Activated naive CD8-positive, alpha-beta T cell treated with anti-CD3 and anti-CD28 coated beads, Interleukin-2, amount 50 U/mL, for 24 hours (primary cell): ENCODE results near the gene PRG3.

Experiments
- ATAC-seq: fragments of 150-1000 bp; cut with Tn5 transposase; one replicate; pipeline ENCODE4 v1.10.0; 2021
- DNase-seq: peaks from one replicate; pipeline ENCODE4 v3.0.0; 2021
- H3K27ac Mint-ChIP-seq: one replicate; pipeline ENCODE4 v1.8.0; 2021; ENCODE audit warnings: mild to moderate bottlenecking, mixed read lengths
- H3K27me3 Mint-ChIP-seq: one replicate; pipeline ENCODE4 v1.8.0; 2021; ENCODE audit warnings: mixed read lengths
- H3K36me3 Mint-ChIP-seq: one replicate; pipeline ENCODE4 v1.8.0; 2021; ENCODE audit warnings: low read depth, mixed read lengths
- H3K4me1 Mint-ChIP-seq: one replicate; pipeline ENCODE4 v1.8.0; 2021; ENCODE audit warnings: mixed read lengths
- H3K4me3 Mint-ChIP-seq: one replicate; pipeline ENCODE4 v1.8.0; 2021; ENCODE audit warnings: mild to moderate bottlenecking, moderate library complexity, mixed read lengths
- H3K9me3 Mint-ChIP-seq: one replicate; pipeline ENCODE4 v1.8.0; 2021; ENCODE audit warnings: mixed read lengths

PRG3 gene

GRCh38 chr11:57402188-57403002 is 21.4 kb upstream of the PRG3 start:
- Mint-ChIP-seq H3K36me3 (peaks cover 39% of the 10 kb centered on the region), H3K9me3 (no peaks in the 10 kb centered on the region), H3K27me3 (no peaks in the 10 kb centered on the region), H3K27ac (no peak overlapping the region), H3K4me3 (no peak overlapping the region), H3K4me1 (peaks cover 41% of the 10 kb centered on the region)
- ATAC-seq (no peak), DNase-seq (no peak)

- no peak overlapping the region for H3K4me3 Mint-ChIP-seq
- no peak overlapping the region for H3K27ac Mint-ChIP-seq
- peaks cover 17% of the 10 kb centered on the region for H3K4me1 Mint-ChIP-seq
- H3K27me3 Mint-ChIP-seq: no peaks in the 10 kb centered on the region
- peaks cover 17% of the 10 kb centered on the region for H3K36me3 Mint-ChIP-seq
- no peaks in the 10 kb centered on the region for H3K9me3 Mint-ChIP-seq
- no peak for DNase-seq
- ATAC-seq: no peak
Observed at GRCh38 chr11:57399972-57400578, 19.1 kb upstream of the PRG3 start.

GRCh38 chr11:57399221-57399620 is 18.3 kb upstream of the PRG3 start:
- Mint-ChIP-seq H3K27ac (no peak overlapping the region), H3K27me3 (no peaks in the 10 kb centered on the region), H3K36me3 (peaks cover 10% of the 10 kb centered on the region), H3K4me3 (no peak overlapping the region), H3K9me3 (no peaks in the 10 kb centered on the region), H3K4me1 (peaks cover 10% of the 10 kb centered on the region)
- no peak for ATAC-seq
- no peak for DNase-seq

- no peak for DNase-seq
- Mint-ChIP-seq H3K27ac (no peak overlapping the region), H3K36me3 (no peaks in the 10 kb centered on the region), H3K4me3 (no peak overlapping the region), H3K27me3 (no peaks in the 10 kb centered on the region), H3K4me1 (no peaks in the 10 kb centered on the region), H3K9me3 (no peaks in the 10 kb centered on the region)
- no peak for ATAC-seq
Observed at GRCh38 chr11:57397394-57397990, 16.5 kb upstream of the PRG3 start.

- H3K27ac Mint-ChIP-seq: no peak overlapping the region
- H3K4me1 Mint-ChIP-seq: no peaks in the 10 kb centered on the region
- DNase-seq (no peak), ATAC-seq (no peak)
- H3K36me3 Mint-ChIP-seq: no peaks in the 10 kb centered on the region
- H3K27me3 Mint-ChIP-seq: no peaks in the 10 kb centered on the region
- no peak overlapping the region for H3K4me3 Mint-ChIP-seq
- H3K9me3 Mint-ChIP-seq: no peaks in the 10 kb centered on the region
Observed at GRCh38 chr11:57396744-57397143, 15.8 kb upstream of the PRG3 start.

- no peaks in the 10 kb centered on the region for H3K27me3 Mint-ChIP-seq
- no peak overlapping the region for H3K27ac Mint-ChIP-seq
- H3K9me3 Mint-ChIP-seq: no peaks in the 10 kb centered on the region
- H3K36me3 Mint-ChIP-seq: no peaks in the 10 kb centered on the region
- H3K4me3 Mint-ChIP-seq: no peak overlapping the region
- H3K4me1 Mint-ChIP-seq: no peaks in the 10 kb centered on the region
- DNase-seq: no peak
- no peak for ATAC-seq
Observed at GRCh38 chr11:57395905-57396623, 15.1 kb upstream of the PRG3 start.

- Mint-ChIP-seq H3K27ac (no peak overlapping the region), H3K27me3 (no peaks in the 10 kb centered on the region)
Observed at GRCh38 chr11:57394203-57394965, 13.4 kb upstream of the PRG3 start.

GRCh38 chr11:57392763-57393105 is 11.8 kb upstream of the PRG3 start:
- no peak for ATAC-seq
- Mint-ChIP-seq H3K4me1 (no peaks in the 10 kb centered on the region), H3K36me3 (no peaks in the 10 kb centered on the region), H3K27me3 (no peaks in the 10 kb centered on the region), H3K4me3 (no peak overlapping the region), H3K9me3 (no peaks in the 10 kb centered on the region), H3K27ac (no peak overlapping the region)
- no peak for DNase-seq

More at GRCh38 chr11:57394203-57394965, 13.4 kb upstream of the PRG3 start:
- no peaks in the 10 kb centered on the region for H3K9me3 Mint-ChIP-seq
- DNase-seq (no peak), ATAC-seq (no peak)
- H3K4me1 Mint-ChIP-seq: no peaks in the 10 kb centered on the region
- H3K4me3 Mint-ChIP-seq: no peak overlapping the region
- H3K36me3 Mint-ChIP-seq: no peaks in the 10 kb centered on the region

- Mint-ChIP-seq H3K27ac (no peak overlapping the region), H3K36me3 (no peaks in the 10 kb centered on the region), H3K27me3 (no peaks in the 10 kb centered on the region), H3K9me3 (no peaks in the 10 kb centered on the region), H3K4me1 (no peaks in the 10 kb centered on the region), H3K4me3 (no peak overlapping the region)
- DNase-seq (no peak), ATAC-seq (no peak)
Observed at GRCh38 chr11:57392066-57392762, 11.3 kb upstream of the PRG3 start.

- H3K27ac Mint-ChIP-seq: no peak overlapping the region
- peaks cover 1% of the 10 kb centered on the region for H3K27me3 Mint-ChIP-seq
Observed at GRCh38 chr11:57391539-57391938, 10.6 kb upstream of the PRG3 start.

GRCh38 chr11:57391111-57391510 is 10.2 kb upstream of the PRG3 start:
- DNase-seq (no peak), ATAC-seq (no peak)
- H3K27me3 Mint-ChIP-seq: peaks cover 2% of the 10 kb centered on the region
- no peaks in the 10 kb centered on the region for H3K36me3 Mint-ChIP-seq
- H3K4me3 Mint-ChIP-seq: no peak overlapping the region
- no peak overlapping the region for H3K27ac Mint-ChIP-seq
- H3K4me1 Mint-ChIP-seq: no peaks in the 10 kb centered on the region
- no peaks in the 10 kb centered on the region for H3K9me3 Mint-ChIP-seq

More at GRCh38 chr11:57391539-57391938, 10.6 kb upstream of the PRG3 start:
- Mint-ChIP-seq H3K4me3 (no peak overlapping the region), H3K4me1 (no peaks in the 10 kb centered on the region), H3K36me3 (no peaks in the 10 kb centered on the region), H3K9me3 (no peaks in the 10 kb centered on the region)
- no peak for DNase-seq
- no peak for ATAC-seq

- H3K9me3 Mint-ChIP-seq: no peaks in the 10 kb centered on the region
- H3K4me3 Mint-ChIP-seq: no peak within 1 kb of the TSS
- ATAC-seq (no peak), DNase-seq (no peak)
- no peak within 1 kb of the TSS for H3K27ac Mint-ChIP-seq
- no peaks in the 10 kb centered on the region for H3K4me1 Mint-ChIP-seq
- no peaks in the 10 kb centered on the region for H3K36me3 Mint-ChIP-seq
- H3K27me3 Mint-ChIP-seq: peaks cover 2% of the 10 kb centered on the region
Observed at GRCh38 chr11:57390535-57390934, 9.6 kb upstream of the PRG3 start, which contains the start of gene PRG2. Gene PRG2, minus strand, starts transcription at chr11:57390650. Its CDS starts 706 bp downstream, at chr11:57389944.

GRCh38 chr11:57387289-57388030 is 6.5 kb upstream of the PRG3 start:
- ATAC-seq (no peak), DNase-seq (no peak)
- Mint-ChIP-seq H3K9me3 (no peaks in the 10 kb centered on the region), H3K27me3 (peaks cover 5% of the 10 kb centered on the region), H3K4me1 (no peaks in the 10 kb centered on the region), H3K36me3 (no peaks in the 10 kb centered on the region), H3K4me3 (no peak overlapping the region), H3K27ac (no peak overlapping the region)
